Lung (tissue), 12 donors: ENCODE data around the gene TCIRG1. TPM values are rescaled to one million over a fixed set of nuclear protein-coding genes. Genes with fewer than 3 reads are reported as not detected.

ENCODE experiments used
- ATAC-seq: fragments of 200-7000 bp; cut with Tn5 transposase; one replicate; pipeline ENCODE4 v1.9.1; 2020; ENCODE audit warnings: moderate number of reproducible peaks; ENCODE audit not compliant: insufficient read depth, low FRiP score
- DNase-seq, 3 donors: peaks; one replicate each; pipeline ENCODE4 v3.0.0-alpha.2; 2013 to 2017
- H3K27ac ChIP-seq, 2 donors: one replicate each; pipeline ENCODE4 v1.5.1; 2013; ENCODE audit warnings: mild to moderate bottlenecking in 2 of 2, moderate library complexity in 2 of 2, control low read depth in 1 of 2, inconsistent platforms in 1 of 2, low read depth in 1 of 2, low read length in 1 of 2
- H3K27me3 ChIP-seq, 3 donors: one replicate each; pipeline ENCODE4 v1.5.1; 2013; ENCODE audit warnings: low read length in 2 of 3; ENCODE audit not compliant: control insufficient read depth in 3 of 3, insufficient read depth in 3 of 3
- H3K36me3 ChIP-seq, 4 donors: one replicate each; pipeline ENCODE4 v1.5.1; 2013; ENCODE audit warnings: low read length in 4 of 4, mild to moderate bottlenecking in 1 of 4, moderate library complexity in 1 of 4; ENCODE audit not compliant: control insufficient read depth in 4 of 4, insufficient read depth in 4 of 4
- H3K4me1 ChIP-seq, 5 donors: one replicate each; pipeline ENCODE4 v1.5.1; 2013; ENCODE audit warnings: low read length in 5 of 5, mild to moderate bottlenecking in 2 of 5, moderate library complexity in 1 of 5; ENCODE audit not compliant: control insufficient read depth in 5 of 5, insufficient read depth in 5 of 5
- H3K4me3 ChIP-seq: one replicate; pipeline ENCODE4 v1.5.1; 2013; ENCODE audit warnings: mild to moderate bottlenecking, control low read depth, moderate library complexity
- H3K9ac ChIP-seq, 2 donors: one replicate each; pipeline ENCODE4 v1.5.1; 2013; ENCODE audit warnings: low read length in 2 of 2, control low read depth in 1 of 2; ENCODE audit not compliant: insufficient read depth in 1 of 2
- H3K9me3 ChIP-seq, 4 donors: one replicate each; pipeline ENCODE4 v1.5.1; 2013; ENCODE audit warnings: low read length in 3 of 4, mild to moderate bottlenecking in 1 of 4, moderate library complexity in 1 of 4; ENCODE audit not compliant: control insufficient read depth in 4 of 4, insufficient read depth in 3 of 4
- WGBS, 2 donors: extraction: QIAGEN DNeasy Blood & Tissue Kit; methylation state at CpG; one replicate each; pipeline ENCODE4 v1.1.7; 2013; 5-methylcytosine and 5-hydroxymethylcytosine counted together
- polyA plus RNA-seq, 2 donors: library from polyadenylated mRNA; stranded (reverse); fragments of 200-250 nt; gene quantifications; one replicate each; pipeline ENCODE4 v1.2.1, GENCODE V29; 2013
- total RNA-seq, 2 donors: library from RNA; depleted of rRNA in 1 of 2; stranded (reverse); fragments of >200 nt in 1 of 2; gene quantifications; one replicate each; pipeline ENCODE4 v1.2.1, GENCODE V29; 2014 to 2021
- TF ChIP-seq, protein P1 (sequence below): IDR thresholded peaks from 2 replicates; pipeline ENCODE4 v1.5.1; 2012; ENCODE audit warnings: mild to moderate bottlenecking; ENCODE audit errors: control extremely low read depth, extremely low read depth
- donor health status: control.
- donor health status: control.
- donor health status: Bipolar disorder and iron deficiency.
- donor health status: healthy.
- donor health status: DM: yes; HTN: yes; CAD: no.

TCIRG1 gene
- total and polyA plus RNA-seq, 4 donors: 70.2 to 438 (median 283) TPM

DNA sequence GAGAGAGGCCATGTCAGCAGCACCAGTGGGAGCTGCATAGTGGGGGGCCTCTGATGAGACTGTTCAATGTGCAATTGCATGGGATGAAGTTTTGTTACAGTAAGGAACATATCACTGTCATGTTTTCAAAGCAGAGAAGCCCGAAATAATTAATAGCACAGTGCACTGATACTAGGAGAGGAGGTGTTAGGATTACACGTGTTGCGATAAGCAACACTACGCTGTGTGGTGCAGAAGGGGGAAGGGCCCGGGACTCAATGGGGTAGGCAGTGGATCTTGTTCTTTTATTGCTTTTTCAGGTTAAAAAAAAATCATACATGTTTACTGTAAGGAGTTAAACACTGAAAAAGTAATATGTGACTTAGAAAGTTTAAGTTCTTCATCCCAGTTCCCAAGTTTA is 29.2 kb downstream of the TCIRG1 start:
- 97% methylated on average over 5 of the region's 5 CpGs for WGBS, 2 donors
- peaks cover 16 to 41% (median 27%) of the 10 kb centered on the region in 4 donors for H3K36me3 ChIP-seq

DNA sequence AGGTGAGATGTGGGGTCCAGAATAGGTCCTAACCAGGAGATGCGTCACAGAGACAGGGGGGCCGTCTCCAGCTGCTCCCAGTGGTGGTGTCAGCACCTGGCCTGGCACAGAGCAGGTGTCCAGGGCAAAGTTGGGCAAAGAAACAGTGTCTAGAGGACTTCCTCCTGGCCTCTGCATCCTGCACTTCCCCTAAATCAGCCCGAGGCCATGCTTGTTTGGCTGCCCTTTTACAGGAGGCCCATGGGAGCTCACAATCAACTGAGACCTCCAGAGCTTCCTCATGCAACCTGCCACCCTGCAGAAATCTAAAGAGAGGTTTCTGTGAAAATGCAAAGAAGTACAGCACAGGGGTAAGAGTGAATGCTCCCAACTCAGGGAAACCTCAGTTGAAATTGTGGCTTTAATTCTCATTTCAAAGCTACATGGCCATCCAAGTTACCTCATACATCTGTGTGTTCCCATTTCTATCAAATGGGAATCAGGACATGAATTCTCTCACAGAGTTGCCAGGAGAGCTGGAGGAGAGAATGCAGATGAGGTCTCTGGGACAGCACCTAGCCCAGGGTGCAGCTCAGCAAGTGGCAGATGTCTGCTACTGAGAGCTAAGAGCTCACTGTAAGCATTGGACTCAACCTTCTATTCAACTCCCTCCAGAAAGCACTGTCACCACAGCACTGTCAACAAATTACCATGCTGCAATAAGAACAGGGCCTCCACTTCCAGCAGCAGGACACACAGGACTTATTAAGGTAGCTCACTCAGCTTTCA is 32.6 kb downstream of the TCIRG1 start:
- no peak for ATAC-seq
- peaks cover 11 to 33% (median 23%) of the 10 kb centered on the region in 4 donors for H3K36me3 ChIP-seq
- DNase-seq: no peak
- no peaks in the 10 kb centered on the region for H3K9me3 ChIP-seq
- peaks cover 0 to 1% (median 0%) of the 10 kb centered on the region in 5 donors for H3K4me1 ChIP-seq
- no peak overlapping the region for H3K27ac ChIP-seq
- 52 to 77% methylated on average over 3 of the region's 3 CpGs for WGBS, 2 donors
- H3K9ac ChIP-seq: no peak overlapping the region
- no peaks in the 10 kb centered on the region for H3K27me3 ChIP-seq
- H3K4me3 ChIP-seq: no peak overlapping the region
- TF ChIP-seq, protein P1, sequence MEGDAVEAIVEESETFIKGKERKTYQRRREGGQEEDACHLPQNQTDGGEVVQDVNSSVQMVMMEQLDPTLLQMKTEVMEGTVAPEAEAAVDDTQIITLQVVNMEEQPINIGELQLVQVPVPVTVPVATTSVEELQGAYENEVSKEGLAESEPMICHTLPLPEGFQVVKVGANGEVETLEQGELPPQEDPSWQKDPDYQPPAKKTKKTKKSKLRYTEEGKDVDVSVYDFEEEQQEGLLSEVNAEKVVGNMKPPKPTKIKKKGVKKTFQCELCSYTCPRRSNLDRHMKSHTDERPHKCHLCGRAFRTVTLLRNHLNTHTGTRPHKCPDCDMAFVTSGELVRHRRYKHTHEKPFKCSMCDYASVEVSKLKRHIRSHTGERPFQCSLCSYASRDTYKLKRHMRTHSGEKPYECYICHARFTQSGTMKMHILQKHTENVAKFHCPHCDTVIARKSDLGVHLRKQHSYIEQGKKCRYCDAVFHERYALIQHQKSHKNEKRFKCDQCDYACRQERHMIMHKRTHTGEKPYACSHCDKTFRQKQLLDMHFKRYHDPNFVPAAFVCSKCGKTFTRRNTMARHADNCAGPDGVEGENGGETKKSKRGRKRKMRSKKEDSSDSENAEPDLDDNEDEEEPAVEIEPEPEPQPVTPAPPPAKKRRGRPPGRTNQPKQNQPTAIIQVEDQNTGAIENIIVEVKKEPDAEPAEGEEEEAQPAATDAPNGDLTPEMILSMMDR: no peak

More for the DNA sequence above, 29.2 kb downstream of the TCIRG1 start:
- H3K27me3 ChIP-seq: no peaks in the 10 kb centered on the region
- no peak overlapping the region for H3K4me3 ChIP-seq
- H3K9ac ChIP-seq: no peak overlapping the region
- DNase-seq (no peak), ATAC-seq (no peak)
- H3K27ac ChIP-seq: no peak overlapping the region
- H3K4me1 ChIP-seq: peaks cover 0 to 1% (median 0%) of the 10 kb centered on the region in 5 donors
- H3K9me3 ChIP-seq: no peaks in the 10 kb centered on the region
- TF ChIP-seq, protein P1: no peak

DNA sequence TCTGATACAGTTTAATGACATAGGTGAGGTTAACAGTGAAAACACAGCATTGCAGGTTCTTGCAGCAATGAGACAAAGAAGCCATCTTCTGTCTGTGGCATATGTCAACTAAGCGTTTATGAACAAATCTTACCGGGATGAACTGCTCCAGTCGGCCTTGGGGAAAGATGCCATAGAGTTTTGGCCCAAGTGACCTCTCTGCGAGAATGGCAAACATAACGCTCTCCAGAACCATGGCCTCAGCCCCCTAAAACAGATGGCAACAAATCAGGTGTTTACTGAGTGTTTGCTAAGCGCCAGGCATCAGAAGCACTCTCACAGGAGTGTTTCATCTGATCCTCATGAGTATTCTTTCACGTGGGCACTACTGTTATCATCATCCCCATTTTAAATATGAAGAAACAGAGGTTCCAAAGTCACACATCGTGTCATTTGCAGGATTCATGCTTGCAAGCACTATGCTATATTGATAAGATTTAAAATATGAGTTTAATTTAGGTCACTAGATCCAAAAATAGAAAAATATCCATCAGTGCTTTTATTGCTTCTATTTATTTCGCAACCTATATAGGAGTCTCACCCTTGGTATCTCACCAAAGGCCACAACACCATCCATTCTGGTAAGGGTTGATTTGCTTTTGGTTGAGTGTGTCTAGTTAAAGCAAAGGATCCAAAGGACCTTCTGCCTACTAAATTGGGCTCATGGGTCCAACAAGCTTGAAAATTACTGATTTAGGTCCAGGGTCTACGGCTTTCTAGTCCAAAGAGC is 35.9 kb downstream of the TCIRG1 start:
- H3K4me1 ChIP-seq: peaks cover 0 to 12% (median 2%) of the 10 kb centered on the region in 5 donors
- no peak overlapping the region for H3K9ac ChIP-seq
- H3K4me3 ChIP-seq: no peak overlapping the region
- no peaks in the 10 kb centered on the region for H3K27me3 ChIP-seq
- ATAC-seq (no peak), DNase-seq (no peak)
- WGBS, 2 donors: 80 to 94% methylated on average over 10 of the region's 10 CpGs
- peaks cover 1 to 17% (median 11%) of the 10 kb centered on the region in 4 donors for H3K36me3 ChIP-seq
- H3K27ac ChIP-seq: no peak overlapping the region
- no peaks in the 10 kb centered on the region for H3K9me3 ChIP-seq
- TF ChIP-seq, protein P1: no peak
